Umbilical cord (tissue), 2 donors: ENCODE results near the gene ANXA1. TPM values are rescaled to one million over a fixed set of nuclear protein-coding genes. Genes with fewer than 3 reads are reported as not detected.

Source experiments
- DNase-seq: peaks from one replicate; pipeline ENCODE4 v3.0.0-alpha.2; 2015; ENCODE audit warnings: low spot score
- total RNA-seq: library from RNA; depleted of rRNA; stranded (reverse); fragments of >200 nt; gene quantifications from one replicate; pipeline ENCODE4 v1.2.3, GENCODE V29; 2014; ENCODE audit warnings: low replicate concordance; ENCODE audit not compliant: insufficient read depth

Gene ANXA1
- total RNA-seq, 1 donor from 2014 or later, result 1,417 TPM

DNA sequence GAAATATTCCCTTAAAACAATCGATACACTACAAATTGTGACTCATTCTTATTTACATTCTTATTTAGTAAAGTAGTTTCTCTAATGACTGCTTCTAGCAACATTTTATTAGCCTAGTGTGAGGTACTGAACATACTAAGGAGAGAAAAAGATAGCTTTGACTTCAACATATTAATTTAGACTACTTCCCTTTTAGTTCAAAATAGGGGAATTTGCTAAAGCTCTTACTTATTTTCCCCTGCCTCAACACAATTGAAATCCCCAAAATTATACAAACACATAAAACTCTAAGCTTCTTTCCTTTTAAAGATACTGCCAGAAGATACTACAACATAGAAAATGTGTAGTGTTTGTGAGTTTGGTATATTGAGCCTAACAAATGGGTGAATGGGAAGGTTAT, 55.2 kb downstream of the ANXA1 start:
- no peak for DNase-seq

GRCh38 chr9:73210886-73211666, 59.4 kb downstream of the ANXA1 start:
- no peak for DNase-seq

GRCh38 chr9:73213300-73213699, 61.6 kb downstream of the ANXA1 start:
- no peak for DNase-seq

DNA sequence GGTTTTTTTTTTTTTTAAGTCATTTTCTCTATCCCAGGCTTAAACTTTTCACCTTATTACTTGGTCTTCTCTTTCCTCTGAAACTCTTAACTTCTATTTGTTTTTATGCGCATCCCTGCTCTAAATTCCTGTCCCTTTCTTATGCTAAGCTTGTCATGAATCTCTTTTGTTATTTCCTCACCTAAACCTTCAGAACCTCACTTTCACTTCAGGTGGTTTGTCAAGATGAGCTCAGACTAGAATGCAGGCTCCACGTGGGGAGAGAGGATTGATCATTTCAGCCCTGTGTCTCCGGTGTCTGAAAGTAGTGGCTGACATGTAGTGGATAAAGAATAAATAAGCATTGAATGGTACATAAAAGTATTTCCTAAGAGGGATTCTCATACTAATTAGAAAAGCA, 63.6 kb downstream of the ANXA1 start:
- DNase-seq, result no peak

DNA sequence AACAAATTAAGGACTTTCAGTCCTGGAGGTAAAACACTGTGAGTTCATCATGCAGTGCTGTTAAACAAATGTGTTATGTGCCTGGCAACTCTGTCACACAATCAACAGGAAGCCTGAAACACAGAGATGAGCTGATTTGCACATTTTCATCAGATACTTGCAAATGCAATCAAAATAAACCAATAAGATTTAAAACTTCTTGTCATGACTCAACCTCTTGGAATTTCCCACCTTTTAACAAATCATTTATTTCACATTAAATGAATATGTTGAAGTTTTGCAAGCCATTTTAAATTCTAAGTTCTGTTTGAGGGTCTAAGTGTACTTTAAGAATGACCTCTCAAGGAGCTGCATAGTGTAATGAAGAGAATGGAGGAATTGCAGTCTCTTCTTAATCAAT, 64.4 kb downstream of the ANXA1 start:
- no peak for DNase-seq

Other genes starting within 250 kb of the ANXA1 start
- gene ALDH1A1, start 198.8 kb upstream of the ANXA1 start, total RNA-seq, result 154 TPM